Measurements from ENCODE around the gene CDK13. TPM values are rescaled to one million over a fixed set of nuclear protein-coding genes. Genes with fewer than 3 reads are reported as not detected.
"Not testable (repeated sequence)": the region's sequence is repeated elsewhere in the genome, so short reads cannot be mapped to it uniquely, and the experiment has no call there.

CDK13 gene
- total RNA-seq, 3 donors from 2014 or later, result 48.1 to 59.5 (median 57.5) TPM

- Histone ChIP-seq H3K4me3 (no peak overlapping the region), H3K36me3 (ENCODE audit: low read depth) (no peaks in the 10 kb centered on the region), H3K4me1 (ENCODE audit: low read depth) (peaks cover 19% of the 10 kb centered on the region), H3K9me3 (no peaks in the 10 kb centered on the region)
- no peak for TF ChIP-seq CTCF (IDR thresholded peaks at IDR 0.05)
- DNase-seq (peak in 1 of 3 donors; percentile 27), ATAC-seq (no peak)
- intact Hi-C loops (cut with DNase I, micrococcal nuclease), result no loop called here
Observed at GRCh38 chr7:40135317-40135610, 185.2 kb downstream of the CDK13 start.

- intact Hi-C loops (cut with DNase I, micrococcal nuclease), result no loop called here
- TF ChIP-seq CTCF (IDR thresholded peaks at IDR 0.05), result no peak
- DNase-seq (no peak), ATAC-seq (no peak)
- Histone ChIP-seq H3K36me3 (ENCODE audit: low read depth) (no peaks in the 10 kb centered on the region), H3K9me3 (no peaks in the 10 kb centered on the region), H3K4me1 (ENCODE audit: low read depth) (peaks cover 16% of the 10 kb centered on the region), H3K4me3 (no peak overlapping the region)
Observed at GRCh38 chr7:40137563-40137962, 187.5 kb downstream of the CDK13 start.

GRCh38 chr7:40138973-40139372, 188.9 kb downstream of the CDK13 start:
- ATAC-seq, result no peak
- no peak for TF ChIP-seq CTCF (IDR thresholded peaks at IDR 0.05)
- H3K9me3 ChIP-seq, result no peaks in the 10 kb centered on the region
- intact Hi-C loops (cut with DNase I, micrococcal nuclease), result no loop called here
- DNase-seq, result no peak
- H3K4me3 ChIP-seq, result no peak overlapping the region
- H3K36me3 ChIP-seq (ENCODE audit: low read depth), result no peaks in the 10 kb centered on the region
- H3K4me1 ChIP-seq (ENCODE audit: low read depth), result peaks cover 6% of the 10 kb centered on the region

- ATAC-seq; H3K9me3 ChIP-seq; H3K36me3 ChIP-seq (ENCODE audit: low read depth); DNase-seq; H3K4me1 ChIP-seq (ENCODE audit: low read depth); intact Hi-C loops (cut with DNase I, micrococcal nuclease); H3K4me3 ChIP-seq: not testable (repeated sequence)
Observed at GRCh38 chr7:40139891-40140290, 189.8 kb downstream of the CDK13 start.

GRCh38 chr7:40141916-40142315, 191.9 kb downstream of the CDK13 start:
- intact Hi-C loops (cut with DNase I, micrococcal nuclease); H3K9me3 ChIP-seq; H3K4me1 ChIP-seq (ENCODE audit: low read depth); H3K4me3 ChIP-seq; H3K36me3 ChIP-seq (ENCODE audit: low read depth): not testable (repeated sequence)
- DNase-seq (peak in 1 of 3 donors; percentile 27), ATAC-seq (peak; percentile 85)

GRCh38 chr7:40145596-40146130, 195.6 kb downstream of the CDK13 start:
- ATAC-seq, DNase-seq: not testable (repeated sequence)

GRCh38 chr7:40147371-40148246, 197.6 kb downstream of the CDK13 start:
- Histone ChIP-seq H3K9me3 (no peaks in the 10 kb centered on the region), H3K4me1 (ENCODE audit: low read depth) (peaks cover 6% of the 10 kb centered on the region), H3K4me3 (no peak overlapping the region), H3K36me3 (ENCODE audit: low read depth) (no peaks in the 10 kb centered on the region)
- no peak for DNase-seq
- no peak for TF ChIP-seq CTCF (IDR thresholded peaks at IDR 0.05)
- ATAC-seq, result no peak
- intact Hi-C loops (cut with DNase I, micrococcal nuclease), result no loop called here

More at GRCh38 chr7:40145596-40146130, 195.6 kb downstream of the CDK13 start:
- H3K36me3 ChIP-seq (ENCODE audit: low read depth); H3K9me3 ChIP-seq; intact Hi-C loops (cut with DNase I, micrococcal nuclease); H3K4me3 ChIP-seq; H3K4me1 ChIP-seq (ENCODE audit: low read depth): not testable (repeated sequence)

GRCh38 chr7:40148247-40148580, 198.2 kb downstream of the CDK13 start:
- H3K4me3 ChIP-seq; DNase-seq; intact Hi-C loops (cut with DNase I, micrococcal nuclease); H3K36me3 ChIP-seq (ENCODE audit: low read depth); H3K4me1 ChIP-seq (ENCODE audit: low read depth); H3K9me3 ChIP-seq; ATAC-seq: not testable (repeated sequence)

Measured in mucosa of descending colon (tissue), 3 donors.